Kidney tubule cell (primary cell): Measurements from ENCODE around the gene THY1.
A peak's percentile ranks its signal among the peaks of the same experiment; 100 is the strongest.

ENCODE experiments used
- DNase-seq: peaks from one replicate; pipeline ENCODE4 v3.0.0-alpha.2; 2018; ENCODE audit warnings: low spot score

The THY1 gene

GRCh38 chr11:119369132-119369925, 53.6 kb downstream of the THY1 start:
- DNase-seq: no peak

DNA sequence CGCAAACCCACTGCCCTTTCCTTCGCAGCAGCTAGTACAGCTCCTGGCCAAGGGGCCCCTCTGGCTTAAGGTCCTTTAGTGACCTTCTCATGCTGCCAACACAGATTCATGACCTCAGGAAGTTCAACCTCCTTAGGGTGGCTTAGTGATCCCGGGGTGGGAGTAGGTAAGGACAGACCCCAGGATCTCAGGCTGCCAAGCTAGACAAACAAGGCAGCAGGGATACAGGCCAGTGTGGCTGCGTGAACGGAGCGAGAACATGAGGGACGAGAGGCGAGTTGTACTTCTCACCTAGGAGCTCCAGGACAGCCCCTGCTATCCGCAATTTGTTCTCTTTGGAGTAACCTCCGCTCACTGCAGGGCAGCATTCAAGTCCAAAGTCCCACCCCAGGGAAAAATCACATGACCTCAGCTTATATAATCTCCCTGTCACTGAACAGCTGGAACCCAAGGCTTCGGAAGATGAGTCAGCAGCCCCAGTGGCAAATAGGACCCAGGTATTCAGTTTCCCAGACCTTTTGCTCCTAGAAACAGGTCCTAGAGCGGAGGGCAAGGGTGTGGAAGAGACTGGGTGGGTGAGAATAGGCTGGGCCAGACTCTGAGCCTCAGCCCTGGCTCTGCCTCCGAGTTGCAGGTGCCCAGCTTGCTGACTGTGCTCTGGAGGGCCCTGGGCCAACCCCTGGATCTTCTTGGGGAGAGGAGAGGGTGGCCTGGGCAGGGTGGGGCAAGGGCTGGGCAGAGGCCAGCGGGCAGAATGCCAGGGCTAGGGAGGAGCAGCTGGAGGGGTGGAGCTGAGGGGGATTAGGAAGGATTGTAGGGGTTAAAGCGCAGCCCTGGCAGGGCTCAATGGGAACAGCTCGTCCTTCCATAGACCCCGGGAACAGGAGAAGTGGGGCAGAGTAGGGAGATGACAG, 54.6 kb downstream of the THY1 start:
- DNase-seq: peak; percentile 62

DNA sequence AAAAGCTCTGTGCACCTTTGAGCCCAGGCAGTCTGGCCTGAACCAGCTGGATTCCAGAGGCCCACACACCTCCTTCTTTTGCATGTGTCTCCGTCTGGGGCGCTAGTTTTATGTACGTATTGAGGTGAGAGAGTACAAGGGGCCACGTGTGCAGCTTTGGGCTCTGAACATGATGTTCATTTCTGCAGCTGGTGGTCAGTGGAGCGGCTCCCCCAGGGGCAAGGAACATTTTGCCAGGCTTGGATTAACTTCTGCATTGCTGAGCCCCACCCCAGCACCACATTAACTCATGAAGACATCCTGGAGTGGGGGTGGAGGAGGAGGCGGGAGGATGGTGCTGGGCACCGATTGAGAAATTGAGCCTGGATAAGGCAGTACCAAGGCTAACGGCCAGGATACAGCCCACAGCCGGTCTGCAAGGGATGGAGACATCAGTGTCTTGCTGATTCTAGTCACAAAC, 55.3 kb downstream of the THY1 start:
- DNase-seq: peak; percentile 32
